CMK (cell line): Measurements from ENCODE around the gene ABTB1.

ENCODE experiments used
- DNase-seq: peaks from one replicate; pipeline ENCODE4 v3.0.0-alpha.2; 2010; ENCODE audit warnings: low read depth

Gene ABTB1

DNA sequence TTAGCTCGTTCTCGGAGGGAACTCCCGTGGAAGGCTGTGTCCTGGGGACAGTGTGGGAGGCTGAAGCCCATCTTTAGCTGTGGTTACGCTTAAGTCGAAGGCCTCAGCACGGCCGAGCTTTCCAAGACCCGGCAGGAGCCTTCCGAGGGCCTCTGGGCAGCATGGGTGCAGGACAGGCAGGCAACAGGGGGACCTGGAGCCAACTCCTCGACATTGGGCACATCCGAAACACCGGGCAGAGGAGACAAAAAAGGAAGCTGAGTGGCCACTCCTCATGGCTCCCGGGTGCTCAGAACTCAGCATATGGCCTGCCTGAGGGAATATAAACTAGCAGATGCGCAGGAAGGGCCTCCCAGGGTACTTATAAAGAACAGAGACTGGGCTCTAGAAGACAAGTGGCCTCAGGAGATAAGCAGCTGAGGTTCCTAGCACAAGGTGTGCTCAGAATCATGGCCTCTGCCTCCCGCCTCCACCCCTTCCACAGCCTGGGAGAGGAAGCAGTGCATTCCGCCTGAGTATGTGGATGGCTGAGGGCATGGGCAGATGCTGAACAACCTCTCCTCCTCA is 34.1 kb downstream of the ABTB1 start:
- DNase-seq, result no peak

DNA sequence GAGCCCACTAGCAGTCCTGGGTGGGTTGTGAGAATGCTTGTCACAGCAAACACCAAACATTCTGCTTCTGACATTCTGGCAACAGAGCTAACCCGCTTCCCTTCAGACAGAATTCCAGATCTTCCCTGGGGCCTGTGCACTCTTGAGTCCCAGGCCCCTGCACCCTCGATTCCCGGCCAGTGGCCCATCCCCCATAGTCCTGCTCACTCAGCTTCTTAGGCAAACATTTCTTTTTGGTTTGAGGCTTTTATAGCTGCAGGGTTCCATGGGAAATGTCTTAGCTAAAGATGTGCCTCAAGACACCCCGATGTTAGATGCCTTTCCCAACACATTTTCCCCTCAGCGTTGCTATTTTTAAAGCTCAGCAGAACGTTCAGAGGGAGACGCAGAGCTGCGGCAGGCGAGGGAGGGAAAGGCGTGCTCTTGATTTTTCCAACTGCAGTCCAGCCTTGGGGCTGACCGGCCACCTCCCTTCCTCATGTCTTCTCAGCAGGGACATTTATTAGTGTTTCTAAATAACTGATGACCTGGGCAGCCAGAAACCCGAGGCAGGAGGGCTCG is 35.2 kb downstream of the ABTB1 start:
- no peak for DNase-seq

DNA sequence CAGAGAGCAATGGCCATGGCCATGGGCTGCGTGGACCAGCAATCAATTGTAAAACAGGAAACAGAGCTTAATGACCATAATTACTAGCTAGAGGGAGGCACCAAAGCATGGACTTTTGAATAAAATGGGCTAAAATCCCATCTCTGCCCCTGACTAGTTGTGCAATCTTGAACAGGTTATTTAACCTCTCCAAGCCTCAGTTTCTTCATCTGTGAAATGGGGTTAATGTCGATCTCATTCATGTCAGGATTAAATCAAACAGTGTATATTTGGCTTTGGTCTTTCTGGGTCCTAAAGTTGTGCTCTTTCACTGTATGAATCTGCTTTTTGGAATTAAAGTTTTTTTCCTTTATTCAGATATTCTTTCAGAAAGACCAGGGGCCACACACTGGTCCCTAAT is 36.1 kb downstream of the ABTB1 start:
- DNase-seq, result no peak

DNA sequence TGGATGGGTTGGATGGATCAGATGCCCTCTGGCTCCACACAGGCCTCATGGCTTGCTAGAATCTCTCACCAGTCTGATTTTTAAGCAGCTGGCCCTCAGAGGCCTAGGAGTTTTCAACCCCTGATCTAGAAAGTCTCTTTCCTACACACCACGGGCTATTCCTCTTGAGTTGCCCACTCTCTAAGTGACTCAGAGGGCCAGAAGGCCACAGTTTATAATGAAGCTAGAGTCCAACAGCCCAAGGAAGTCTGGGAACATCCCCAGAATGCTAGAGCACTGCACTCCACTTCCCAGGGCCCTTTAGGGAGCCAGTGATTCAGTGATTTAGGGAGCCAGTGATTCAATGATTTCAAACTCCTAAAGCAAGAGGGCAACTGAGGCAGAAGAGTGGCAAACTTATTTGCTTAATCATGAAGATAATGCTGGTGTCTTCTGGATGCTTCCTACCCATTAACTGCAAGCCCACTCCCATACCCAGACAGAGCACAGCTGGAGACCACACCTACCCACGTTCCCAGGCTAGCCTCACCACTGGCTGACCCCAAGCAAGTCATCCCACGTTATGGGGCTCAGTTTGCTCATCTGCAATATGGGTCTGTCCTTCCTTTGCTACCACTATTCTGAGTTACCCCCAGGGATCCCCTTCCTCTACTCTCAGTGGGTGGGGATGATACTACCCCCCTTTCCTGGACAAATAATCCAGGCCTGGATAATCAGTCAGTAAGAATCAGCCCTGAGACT is 36.7 kb downstream of the ABTB1 start:
- no peak for DNase-seq

DNA sequence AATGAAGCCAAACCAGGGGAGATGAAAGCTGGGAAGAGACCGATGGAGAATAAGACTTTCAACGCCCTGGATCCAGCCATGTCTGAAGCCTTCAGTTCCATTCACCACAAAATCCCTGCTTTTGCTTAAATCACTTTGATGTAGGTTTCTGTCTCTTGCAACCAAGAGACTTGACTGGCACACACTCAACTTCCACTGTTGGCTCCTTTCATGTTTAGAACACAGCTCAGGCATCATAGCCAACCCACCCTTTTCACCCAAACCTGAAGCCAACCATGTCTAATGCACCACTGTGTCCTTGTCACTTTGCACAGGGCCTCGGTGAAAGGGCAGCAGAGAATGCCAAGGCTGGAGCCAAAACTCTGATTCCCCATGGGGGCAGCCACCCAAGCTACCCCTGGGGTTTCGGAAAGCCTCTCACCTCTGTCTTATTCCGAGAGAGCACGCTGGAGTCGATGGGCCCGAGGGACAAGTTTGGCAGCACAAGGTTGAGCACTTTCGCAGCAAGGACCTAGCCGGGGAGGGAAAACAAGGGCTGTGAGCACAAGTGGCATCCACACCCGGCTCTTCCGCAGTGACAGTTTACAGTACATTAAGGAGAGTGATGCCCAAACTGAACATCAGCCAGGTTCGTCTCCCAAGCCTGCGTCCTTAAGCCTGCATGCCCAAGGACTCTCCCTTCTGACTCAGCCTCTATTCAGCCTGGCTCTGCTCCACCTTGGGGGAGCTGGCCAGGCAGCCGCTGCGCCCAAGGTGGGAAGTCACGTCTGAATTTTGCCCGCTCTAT is 37.6 kb downstream of the ABTB1 start:
- DNase-seq, result no peak

DNA sequence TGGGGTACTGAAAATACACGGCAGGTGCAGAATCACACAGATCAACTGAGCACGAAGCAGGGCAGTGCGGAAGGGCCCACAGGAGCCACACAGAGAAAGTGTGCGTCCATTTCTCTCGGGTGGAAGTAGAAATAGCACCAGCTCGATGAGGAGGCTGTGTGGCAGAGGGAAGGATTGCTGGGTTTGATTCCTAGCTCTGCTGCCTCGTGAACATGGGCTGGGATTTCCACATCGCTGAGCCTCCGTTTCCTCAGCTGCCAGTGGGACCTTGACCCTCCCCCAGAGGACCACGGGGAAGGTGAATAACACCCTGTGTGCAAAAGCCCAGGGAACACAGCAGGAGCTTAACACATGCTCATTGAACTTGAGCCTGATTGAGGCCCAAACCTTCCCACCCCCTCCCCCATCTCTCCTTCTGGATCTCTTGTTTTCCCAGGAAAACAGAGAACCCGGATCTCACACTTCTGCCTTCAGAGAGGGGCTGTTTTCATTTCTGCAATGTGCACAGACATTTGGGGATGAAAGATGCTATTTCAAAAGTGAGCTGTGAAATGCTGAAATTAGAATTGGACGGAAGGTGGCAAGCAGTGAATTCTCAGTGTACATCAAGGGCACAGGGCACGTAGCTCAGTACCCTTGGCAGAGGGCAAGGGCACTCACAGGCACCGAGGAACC is 38.4 kb downstream of the ABTB1 start:
- no peak for DNase-seq

DNA sequence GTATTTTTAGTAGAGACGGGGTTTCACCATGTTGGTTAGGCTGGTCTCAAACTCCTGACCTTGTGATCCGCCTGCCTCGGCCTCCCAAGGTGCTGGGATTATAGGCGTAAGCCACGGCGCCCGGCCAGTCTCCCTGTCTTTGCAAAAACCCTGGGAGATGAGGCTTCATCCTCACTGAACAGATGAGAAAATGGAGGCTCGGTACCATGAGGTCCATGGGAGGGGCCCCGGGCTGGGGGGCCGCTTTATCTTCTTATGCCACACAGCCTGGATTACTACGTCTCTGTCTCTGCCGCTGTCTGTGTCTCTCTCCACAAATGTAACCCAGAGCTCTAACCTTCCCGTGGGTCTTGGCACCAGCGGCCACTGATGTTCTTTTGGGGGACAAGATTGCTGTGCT is 39.1 kb downstream of the ABTB1 start:
- no peak for DNase-seq

DNA sequence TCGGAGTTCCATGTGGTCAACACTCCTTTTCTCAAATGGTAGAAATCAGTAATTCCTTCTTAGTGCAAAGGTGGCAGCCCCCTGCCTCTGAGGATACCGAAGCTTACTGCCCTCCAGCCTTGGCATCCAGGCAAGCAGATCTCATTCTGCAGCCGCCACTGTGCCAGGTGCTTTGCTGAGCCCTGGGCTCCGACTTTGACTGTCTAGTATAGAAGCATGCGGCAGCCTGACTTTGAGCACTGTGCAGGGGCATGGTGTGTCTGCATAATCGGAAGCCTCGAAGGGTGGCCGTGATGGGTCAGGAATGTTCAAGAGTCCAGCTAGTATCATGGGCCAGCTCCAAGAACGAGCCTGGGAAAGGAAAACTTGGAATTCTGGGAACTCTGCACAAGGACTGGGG is 39.7 kb downstream of the ABTB1 start:
- no peak for DNase-seq

DNA sequence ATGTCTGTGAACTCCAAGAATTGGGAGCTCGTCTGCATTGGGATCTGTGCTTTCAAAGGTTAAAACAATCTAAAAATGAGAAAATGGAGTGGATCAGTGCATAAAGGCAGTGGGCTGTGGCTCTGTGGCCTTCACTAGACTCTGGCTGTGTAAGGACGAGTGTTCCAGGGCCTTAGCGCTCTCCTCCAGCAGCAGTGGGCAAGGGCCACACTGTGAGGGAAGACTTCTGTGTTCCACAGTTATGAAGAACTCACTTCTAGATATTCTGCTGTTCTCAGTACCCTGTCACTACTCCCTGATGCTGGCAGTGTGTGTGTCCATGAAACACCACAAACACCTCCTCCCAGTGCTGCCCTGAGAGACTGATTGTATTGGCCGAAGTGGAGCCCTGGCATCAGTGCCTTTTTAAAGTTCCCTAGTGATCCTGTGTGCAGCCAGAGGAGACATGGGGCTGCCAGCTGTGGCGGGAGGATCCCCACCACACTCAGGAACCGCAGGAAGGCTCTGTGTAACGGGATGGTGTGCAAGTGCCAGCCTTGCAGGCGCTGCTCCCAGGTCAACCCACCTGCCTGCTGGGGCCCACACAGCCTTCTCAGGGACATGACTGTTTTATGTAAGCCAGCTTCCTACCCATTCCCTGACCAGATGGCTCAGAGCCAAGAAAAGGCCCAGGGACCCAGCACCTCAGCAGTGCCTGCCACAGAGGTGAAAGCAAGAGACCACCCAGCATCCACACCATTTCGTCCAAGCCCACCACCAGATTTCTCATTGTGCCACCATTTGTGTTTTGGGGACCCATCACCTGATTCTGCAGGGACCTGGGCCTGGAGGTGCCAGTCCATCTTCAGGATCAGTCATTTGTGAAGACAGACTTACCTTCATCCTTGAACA is 40.4 kb downstream of the ABTB1 start:
- DNase-seq, result no peak

DNA sequence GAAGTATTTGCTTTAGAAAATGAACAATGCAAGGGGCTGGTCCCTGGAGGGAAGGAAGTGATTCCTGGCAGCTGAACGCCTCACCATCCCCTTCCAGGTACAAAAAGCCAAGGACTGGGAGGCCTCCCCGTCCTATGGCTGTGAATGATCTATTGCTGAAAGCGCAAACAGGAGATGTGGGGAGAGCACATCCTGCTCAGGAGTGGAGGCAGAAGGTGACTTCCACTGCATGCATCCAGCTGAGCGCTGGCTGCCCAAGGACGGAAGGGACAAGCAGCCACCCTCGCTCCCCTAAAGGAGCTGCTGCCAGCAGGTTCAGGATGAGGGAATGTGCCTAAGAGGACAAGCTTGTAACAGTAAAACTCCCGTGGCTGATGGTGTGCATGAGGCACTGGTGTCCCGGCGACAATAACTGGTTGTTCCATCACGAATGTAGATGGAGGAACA is 41.4 kb downstream of the ABTB1 start:
- DNase-seq, result no peak

DNA sequence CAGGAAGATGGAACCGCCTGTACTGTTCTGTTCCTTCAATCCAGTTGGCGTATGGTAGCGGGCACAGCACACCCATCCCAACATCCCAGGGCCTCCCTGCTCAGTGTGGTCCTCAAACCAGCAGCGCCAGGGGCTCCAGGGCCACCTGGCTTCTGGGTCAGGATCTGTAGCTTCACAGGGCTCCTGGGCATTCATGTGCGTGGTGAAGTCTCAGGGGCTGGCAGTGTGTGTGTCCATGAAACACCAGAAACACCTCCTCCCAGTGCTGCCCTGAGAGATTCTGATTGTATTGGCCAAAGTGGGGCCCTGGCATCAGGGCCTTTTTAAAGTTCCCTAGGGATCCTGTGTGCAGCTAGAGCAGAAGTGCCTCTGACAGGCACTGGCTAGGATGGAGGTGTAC is 42.1 kb downstream of the ABTB1 start:
- DNase-seq, result no peak

DNA sequence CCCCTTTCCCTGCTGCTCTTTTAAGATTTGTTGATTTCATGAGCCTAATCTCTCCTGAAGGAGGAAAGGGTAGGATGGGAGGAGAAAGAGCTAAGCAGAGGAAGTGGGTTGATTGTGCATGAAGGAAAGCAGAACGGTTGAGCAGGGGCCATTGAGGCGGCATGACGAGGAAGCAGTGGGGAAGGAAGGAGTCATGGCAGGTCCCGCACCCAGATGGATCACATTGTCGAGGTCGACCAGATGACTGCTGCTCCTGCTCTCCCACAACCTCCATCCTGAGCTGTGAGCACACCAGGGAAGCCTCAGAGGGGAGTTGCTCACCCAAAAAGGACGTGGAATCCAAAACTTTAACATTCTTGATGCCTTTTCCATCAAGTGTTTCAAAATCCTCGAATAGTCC is 42.8 kb downstream of the ABTB1 start:
- no peak for DNase-seq

DNA sequence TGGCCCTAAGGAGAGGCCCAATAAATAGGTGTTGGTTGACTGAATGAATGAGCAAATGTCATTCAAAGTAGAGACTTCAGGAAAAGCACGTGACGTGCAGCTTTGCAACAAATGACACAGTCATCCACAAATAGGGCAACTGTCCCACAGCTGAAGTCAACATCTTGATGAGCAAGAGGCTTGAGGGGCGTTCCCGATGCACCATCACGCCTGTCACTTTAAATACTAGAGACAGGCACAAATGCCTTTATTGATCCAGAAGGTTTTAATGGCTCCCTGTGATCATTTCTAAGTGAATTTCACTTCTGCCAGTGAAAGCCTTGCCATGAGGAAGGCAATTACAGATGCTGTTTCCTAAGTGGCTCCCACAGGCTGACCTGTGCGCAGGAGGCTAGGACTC is 43.6 kb downstream of the ABTB1 start:
- DNase-seq, result no peak

DNA sequence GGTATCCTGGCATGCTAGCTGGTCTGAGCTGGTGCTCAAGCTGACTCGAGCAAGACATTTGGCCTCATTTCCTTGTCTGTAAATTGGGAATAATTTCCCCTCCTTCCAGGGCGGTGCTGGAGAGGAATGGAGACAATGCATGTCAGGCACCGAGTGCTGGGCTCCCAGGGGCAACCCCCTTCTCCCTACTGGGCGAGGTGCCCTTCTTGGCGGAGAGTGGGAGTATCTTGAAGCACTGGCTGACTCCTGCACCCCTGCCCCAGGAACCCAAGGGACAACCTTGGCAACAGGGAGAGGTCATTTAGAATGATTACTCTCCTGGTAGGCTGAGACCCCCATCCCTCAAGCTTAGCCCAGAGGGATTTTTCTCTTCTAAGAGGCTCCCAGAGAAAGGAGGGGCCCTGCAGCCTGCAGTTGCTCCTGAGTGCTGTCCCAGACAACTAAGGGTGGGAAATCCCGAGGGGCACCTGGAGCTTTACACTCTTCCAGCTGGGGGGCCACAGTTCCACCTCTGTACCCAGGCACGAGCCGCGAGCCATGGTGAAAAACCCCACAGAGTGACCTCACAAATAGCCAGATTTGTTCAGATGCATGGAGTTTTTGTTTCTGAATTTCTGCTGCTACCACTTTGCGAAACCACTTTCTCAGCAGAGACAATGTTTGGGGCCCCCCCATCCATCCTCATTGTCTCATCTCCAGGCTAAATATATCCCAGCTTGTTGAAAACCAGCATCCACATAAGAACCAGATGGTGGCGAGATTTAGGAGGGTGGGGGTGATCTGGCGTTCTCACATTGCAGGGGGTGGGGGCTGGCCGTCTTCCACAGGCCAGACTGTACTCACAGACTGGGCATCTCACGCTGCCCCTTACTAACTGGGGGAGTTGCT is 44.8 kb downstream of the ABTB1 start:
- DNase-seq, result no peak

DNA sequence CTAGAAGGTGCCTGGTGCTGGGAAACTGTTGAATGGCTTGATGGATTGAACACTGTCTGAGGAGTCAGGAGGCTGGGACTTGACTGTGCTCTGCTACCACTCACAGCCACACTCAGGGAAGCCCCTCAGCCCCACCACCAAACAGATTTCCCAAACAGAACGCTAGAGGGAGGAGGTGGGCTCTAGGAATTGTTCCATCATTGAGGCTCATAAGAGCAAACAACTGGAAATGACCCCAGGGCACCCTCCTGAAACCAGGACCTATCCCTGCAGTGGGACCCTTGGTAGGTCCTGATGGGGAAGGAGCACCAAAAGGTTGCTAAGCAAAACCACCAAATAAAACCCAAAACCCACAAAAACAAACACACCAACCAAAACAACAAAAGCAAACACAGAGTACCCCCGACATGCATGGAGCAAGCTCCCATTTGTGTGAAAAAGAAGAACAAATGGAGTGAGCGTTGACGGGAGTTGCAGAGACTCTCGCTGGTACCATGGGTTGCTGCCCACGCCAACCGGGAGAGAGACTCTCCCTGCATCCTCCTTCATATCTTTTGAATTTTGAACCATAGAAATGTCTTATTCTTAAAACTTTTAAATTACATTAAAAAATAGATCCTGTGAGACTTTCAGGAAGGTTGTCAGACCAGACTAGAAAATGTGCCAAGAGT is 45.6 kb downstream of the ABTB1 start:
- DNase-seq, result no peak

DNA sequence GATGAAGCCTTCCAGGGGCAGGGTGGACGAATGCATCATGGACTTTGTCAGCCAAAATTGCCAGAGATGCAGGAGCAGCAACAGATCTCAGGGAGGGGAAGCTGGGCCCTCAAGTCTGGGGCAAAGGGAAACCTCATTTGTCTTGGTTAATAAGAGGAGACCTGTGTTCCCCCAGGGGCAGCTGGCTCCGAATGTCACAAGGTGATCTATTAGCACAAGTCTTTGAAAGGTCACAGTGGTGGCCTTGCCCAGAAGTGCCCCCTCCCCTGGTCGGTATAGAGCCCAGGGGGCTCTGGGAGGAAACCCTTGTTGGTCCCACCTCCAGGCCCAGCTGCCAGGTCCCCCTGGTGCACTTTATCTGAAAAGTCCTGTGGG is 46.2 kb downstream of the ABTB1 start:
- DNase-seq, result no peak

DNA sequence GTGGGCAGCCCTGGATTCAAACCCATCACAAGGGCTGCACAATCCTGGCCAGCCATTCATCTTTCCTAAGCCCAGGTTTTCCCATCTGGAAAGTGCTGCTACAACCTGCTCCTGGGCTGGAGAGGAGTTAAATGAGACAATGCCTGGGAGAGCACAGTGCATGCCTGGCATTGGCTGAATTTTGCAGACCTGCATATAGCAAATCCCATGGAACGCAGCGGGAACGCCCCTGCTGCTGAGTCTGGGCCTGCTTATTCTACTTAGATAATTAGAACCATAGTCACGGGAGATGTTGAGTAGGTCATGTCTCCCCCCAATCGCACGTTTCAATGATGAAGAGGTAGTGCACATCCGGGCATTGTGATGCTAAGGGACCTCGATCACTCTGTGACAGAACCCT is 46.6 kb downstream of the ABTB1 start:
- no peak for DNase-seq

DNA sequence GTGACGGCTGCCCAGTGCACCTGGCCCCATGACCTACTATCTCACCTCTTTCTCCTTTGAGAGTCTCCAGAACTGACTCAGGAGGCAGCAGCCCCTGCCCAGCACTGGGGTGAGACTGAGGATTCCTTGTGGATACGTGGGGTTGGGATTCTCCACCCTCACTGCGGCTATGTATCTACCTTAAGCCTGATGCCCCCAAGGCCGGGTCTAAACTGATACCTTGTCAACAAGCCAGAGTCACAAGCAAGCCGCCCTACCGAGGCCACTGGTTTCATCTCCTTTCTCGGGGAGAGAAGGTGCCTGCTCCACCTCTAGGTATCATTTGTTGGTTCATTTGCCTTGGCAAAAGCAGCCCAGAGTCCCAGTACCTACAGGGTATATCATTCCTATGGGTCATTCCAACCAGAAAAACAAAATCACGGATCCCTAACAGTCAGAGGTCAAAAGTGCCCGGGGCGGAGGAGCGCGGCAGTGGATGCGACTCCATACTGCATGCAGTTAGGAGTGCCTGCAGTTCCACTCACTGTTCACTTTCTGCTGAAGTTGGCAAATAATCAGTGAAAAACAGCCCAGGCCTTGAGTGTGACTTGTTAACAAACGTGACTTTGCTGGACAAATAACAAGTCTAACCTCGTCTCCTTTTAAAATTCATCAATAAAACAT is 47.5 kb downstream of the ABTB1 start:
- no peak for DNase-seq
